ENCODE measurements around the gene DDX60.
"Not testable (repeated sequence)": the region's sequence is repeated elsewhere in the genome, so short reads cannot be mapped to it uniquely, and the experiment has no call there.

Gene DDX60

DNA sequence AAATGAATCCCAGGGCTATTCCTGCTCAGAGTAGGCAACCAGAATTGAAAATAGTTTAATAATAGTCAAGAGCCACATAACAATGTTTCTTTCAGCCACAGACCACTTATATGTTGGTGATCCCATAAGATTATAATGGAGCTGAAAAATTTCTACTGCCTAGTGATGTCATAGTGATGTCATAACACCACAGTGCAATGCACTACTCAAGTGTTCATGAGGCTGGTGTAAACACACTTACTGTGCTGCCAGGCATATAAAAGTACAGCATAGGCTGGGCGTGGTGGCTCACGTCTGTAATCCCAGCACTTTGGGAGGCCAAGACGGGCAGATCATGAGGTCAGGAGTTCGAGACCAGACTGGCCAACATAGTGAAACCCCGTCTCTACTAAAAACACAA is 15.1 kb downstream of the DDX60 start:
- DNase-seq (ENCODE audit: low read depth, low spot score): not testable (repeated sequence)

DNA sequence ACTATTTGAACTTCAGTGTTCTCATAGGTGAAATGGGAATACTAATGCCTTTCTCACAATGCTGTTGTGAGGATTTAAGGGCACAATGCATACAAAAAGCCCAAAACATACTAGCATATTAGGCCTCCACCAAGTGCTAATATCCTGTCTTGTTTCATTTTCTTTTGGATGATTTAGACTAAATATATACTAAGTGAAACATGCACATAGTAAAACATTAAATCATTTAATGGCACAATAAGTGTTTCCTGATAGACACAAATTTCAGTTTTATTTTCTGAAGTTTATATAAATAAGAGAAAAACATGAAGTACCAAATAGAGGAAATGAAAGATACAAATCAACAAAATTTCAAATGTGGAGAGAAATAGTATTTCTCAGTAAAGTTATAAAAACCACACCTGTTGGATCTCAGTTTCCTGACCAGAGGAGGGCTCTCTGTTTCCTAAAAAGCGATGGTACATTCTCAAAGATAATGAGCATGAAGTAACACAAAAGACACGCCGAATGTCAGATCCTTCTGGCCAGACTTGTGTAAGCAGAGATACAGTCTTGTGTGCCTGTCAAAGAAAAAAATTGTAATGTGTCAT is 25.1 kb downstream of the DDX60 start:
- no peak for DNase-seq (ENCODE audit: low read depth, low spot score)

DNA sequence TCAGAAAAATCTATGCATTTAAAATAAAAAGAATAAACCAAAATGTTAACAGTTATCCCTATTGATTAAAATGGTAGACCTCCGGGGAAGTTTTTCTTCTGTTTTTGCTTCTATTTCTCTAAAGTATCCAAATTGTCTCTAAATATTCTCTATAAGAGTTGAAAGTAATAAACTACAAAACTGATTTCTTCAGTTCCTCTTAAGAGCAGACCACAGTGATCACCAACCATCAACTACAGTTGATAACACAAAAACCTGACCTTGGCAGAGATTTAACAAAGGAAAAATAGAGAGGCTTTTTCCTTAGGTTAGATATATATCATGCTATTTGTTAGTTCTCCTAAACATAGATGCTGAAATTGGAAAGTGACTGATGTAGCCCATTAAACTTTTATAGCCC is 27.3 kb downstream of the DDX60 start:
- DNase-seq (ENCODE audit: low read depth, low spot score): no peak

DNA sequence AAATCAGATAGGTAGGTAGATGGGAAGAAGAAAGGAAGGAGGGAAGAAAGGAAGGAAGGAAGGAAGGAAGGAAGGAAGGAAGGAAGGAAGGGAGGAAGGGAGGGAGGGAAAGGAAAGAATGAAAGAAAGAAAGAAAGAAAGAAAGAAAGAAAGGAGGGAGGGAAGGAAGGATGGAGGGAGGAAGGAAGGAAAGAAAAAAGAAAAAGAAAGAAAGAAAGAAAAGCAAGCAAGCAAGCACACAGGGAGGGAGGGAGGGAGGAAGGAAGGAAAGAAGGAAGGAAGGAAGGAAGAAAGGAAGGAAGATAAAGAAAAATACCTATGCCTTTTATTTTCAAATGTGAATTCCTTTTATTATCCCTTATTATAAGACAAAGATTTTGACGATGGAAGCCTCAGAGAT is 32.7 kb downstream of the DDX60 start:
- not testable (repeated sequence) for DNase-seq (ENCODE audit: low read depth, low spot score)

DNA sequence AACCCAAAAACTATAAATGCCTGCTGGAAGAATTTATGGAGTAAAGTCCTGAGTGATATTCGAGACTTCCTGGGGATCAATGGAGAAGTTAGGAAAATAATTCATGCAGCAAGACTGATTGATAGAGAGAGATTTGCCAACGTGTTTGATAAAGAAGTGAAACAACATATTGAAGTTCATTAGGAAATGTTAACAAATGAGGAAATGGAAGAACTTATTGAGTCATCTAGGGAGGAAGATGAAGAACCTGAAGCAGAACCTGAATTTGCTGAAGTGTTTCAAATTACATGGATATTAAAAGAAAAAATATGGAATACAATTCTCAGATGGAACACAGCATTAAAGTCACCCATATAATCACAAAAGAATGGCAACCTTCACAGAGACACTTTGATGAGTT is 39.0 kb downstream of the DDX60 start:
- DNase-seq (ENCODE audit: low read depth, low spot score): no peak

DNA sequence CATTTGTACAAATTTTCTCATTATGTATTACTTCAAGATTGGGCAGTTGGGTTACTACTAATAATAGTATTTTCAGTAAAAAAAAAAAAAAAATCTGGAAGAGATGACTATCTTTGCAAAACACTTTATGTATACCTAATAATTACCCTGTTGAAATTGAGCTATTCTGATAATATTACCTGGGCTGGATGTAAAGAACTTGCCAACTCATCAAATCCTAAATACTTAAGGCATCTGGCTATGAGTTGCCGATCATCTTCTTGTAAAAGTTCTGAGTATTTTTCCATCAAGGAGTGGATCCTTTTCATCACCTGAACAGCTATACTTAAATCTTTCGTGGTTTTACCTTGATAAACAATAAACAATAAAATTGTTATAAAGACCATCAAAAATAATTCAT is 42.7 kb downstream of the DDX60 start:
- DNase-seq (ENCODE audit: low read depth, low spot score): no peak

DNA sequence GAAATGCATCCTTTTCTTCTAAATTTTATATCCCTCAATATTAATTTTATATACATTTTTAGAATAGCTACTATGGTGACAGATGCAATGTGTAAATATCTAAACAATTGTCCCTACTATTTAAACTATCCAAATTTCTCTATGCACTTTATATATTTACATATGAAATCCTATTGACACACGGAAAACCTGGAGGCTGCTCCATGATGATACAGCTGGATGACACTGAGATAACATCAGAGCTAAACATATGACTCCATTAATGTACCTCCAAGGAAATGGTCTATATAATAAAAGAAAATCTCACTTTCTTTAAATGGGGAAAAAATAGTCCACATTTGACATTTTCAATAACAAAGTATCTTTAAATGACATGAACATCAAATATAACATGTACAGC is 43.7 kb downstream of the DDX60 start:
- DNase-seq (ENCODE audit: low read depth, low spot score): no peak

DNA sequence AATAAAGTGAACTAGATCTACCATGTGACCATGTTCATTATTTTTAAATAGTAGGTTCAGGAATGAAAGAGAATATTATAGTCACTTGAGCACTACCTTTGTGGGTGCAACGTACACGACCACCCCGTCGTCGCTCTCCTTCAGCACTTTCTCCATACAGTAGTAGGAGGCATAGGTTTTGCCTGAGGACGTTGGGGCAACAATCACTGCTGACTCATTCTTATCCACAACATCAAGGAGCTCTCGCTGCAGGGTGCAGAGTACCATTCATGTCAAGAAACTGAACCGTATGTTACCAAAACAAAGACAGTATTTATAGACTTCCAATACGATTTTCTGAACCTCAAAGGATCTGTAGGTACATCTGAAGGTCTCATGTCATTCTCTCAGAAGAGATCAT is 44.7 kb downstream of the DDX60 start:
- no peak for DNase-seq (ENCODE audit: low read depth, low spot score)

DNA sequence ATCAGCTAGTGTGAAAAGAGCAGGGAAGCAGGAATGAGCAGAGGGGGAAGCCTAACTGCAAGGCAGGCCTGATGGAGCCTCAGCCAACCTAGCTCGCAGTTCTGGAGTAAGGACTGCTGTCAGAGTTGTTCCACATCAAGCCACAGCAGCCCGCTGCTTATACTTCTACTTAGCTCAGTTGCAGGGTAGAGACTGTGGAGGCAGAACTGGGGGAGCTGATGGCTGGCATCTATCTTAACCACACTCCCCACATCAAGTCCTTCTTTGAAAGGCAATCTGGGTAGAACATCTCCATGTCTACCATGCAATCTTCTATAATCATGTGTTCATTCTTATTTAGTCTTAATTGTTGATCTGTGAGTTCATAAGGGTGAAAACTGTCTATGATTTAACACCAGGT is 46.1 kb downstream of the DDX60 start:
- DNase-seq (ENCODE audit: low read depth, low spot score): no peak

DNA sequence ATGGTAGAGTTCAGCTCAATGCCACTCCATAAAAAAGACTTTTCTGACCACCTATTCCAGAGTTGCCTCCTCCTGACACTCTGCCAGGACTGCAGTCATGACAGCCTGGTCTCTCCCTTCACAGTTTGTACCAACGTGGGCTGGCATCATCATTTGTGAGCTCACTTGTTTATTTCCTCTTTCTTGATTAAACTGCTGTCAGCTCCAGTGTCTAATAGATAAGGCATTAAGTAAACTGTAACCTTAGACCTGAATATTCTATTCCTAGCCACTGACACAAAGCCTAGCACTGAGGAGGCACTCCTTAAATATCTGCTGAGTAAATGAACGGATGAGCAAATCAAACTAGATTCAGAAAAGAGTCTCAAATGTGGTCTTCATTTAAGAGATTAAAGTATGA is 48.7 kb downstream of the DDX60 start:
- DNase-seq (ENCODE audit: low read depth, low spot score): no peak

DNA sequence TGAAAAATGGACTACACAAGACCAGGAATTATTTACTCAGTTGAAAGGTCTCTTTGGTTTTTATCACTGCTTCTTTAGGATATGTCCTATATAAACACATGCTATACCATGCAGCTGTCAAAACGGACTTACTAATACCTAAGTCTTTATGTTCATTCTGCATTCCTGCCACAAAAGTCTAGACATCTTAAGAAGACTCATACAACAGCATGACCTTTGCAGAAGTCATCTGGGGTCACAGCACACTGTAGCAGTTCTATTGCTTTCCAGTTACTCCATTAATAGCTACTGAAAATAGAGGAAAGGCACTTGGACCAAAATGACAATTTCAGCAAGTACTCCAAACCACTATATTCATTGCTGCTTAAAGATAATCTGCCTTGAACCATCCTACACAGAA is 53.2 kb downstream of the DDX60 start:
- no peak for DNase-seq (ENCODE audit: low read depth, low spot score)

DNA sequence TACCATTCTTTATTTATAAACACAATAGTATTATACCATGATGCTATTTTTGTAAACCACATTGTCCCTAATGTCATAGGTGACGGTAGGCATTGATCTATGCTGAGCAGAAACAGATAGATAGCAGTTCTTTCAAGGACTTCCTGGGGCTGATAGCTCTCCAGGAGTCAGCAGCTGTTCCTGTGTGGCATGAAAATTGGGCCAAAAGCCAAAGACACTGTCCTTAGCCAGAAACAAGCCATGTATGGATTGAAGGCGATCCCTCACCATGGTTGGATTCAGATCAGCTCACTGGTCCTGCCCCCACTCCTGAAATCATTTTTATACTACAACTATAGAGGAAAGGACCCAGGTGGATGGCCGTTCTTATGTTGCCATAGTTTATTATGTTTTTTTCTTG is 53.6 kb downstream of the DDX60 start:
- no peak for DNase-seq (ENCODE audit: low read depth, low spot score)

DNA sequence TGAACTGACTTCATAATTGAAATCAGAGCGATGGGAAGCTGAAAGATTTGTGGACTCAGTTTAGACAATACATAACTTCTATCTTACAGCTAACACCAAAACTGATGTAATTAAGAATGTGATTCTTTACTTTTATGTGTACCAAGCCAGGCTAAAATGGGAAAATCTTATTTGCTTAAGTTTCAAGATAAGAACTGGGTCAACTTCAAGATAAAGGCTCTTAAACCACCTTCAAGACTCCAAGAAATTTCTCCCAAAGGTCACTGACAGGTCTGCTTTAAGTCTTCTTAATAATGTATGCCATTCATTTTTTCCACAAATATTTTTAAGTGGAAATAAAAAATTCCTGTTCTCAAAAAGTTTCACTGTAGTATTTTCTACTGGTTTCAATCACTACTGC is 55.5 kb downstream of the DDX60 start:
- no peak for DNase-seq (ENCODE audit: low read depth, low spot score)

DNA sequence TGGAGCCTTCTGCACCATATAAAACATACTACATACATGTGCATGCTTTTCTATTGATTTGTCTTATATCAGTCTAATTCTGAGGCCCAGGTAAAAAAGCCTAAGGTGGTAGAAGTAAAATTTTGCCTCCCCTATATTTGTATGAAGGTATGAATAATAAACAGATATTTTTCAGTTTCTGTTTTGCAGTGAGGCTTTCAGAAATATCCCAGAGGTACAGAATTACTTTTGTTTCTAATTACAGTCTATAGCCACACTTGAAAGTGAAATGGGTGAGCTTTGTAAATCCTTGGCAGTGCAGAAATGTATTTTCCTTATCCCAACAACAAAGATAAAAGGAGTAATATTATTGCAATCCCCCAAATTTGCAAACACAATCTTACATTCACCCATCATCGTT is 59.5 kb downstream of the DDX60 start:
- DNase-seq (ENCODE audit: low read depth, low spot score): no peak

DNA sequence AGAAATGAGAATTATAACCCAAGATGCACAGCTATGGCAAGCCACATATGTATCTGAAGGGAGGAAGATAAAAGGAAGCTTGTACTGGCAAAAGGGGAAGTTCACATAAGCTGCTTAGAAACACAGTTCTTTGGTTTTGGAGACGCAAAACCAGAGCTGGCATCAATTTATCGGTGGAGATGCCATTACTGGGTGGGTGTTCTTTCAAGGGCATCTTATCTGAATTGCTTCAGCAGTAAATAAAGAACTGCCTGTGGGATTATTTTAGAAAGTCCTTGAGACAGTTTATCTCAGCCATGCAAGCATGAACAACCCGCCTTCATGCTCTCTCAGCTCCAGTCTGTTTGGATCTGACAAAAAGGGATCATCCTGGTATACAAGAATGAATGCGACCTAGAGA is 60.8 kb downstream of the DDX60 start:
- DNase-seq (ENCODE audit: low read depth, low spot score): no peak

DNA sequence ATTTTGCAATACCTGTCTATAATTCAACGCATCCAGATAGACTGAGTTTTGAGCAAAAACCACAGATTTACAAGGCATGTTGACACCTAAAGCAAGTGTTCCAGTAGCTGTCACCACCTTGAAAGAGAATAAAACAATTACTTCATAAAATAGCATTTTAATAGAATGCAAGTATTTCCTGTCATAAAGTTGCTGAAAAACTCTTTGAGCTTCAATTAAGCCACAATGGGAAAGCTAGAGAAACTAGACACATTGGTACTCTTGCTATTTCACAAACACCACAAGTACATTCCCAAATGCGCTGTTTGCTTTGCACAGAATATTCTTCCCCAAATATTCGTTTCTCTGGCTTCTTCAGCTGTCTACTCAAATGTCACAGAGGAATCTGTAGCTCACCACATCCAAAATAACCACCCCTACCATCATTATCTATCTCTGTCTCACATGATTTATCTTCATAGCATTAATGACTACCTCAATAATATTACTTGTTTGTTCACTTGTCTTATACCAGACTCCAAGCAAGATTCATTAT is 70.3 kb downstream of the DDX60 start:
- no peak for DNase-seq (ENCODE audit: low read depth, low spot score)

DNA sequence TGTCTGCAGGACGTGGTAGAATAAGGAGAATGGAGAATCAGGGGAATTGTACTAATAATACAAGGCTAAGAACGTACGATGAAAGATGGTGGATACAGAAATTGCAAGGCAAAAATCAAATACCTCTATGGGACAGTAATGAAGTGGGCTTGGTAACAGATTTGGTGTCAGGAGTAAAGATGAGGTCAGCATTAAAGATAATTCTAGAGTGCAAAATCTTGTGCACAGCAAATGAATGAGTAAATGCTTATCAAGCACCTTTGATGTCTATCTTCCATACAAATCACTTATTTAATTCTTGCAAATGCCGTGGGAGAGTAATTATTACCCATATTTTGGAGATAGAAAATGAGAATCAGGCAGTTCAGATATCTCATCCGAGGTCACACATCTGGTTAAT is 70.9 kb downstream of the DDX60 start:
- DNase-seq (ENCODE audit: low read depth, low spot score): no peak

DNA sequence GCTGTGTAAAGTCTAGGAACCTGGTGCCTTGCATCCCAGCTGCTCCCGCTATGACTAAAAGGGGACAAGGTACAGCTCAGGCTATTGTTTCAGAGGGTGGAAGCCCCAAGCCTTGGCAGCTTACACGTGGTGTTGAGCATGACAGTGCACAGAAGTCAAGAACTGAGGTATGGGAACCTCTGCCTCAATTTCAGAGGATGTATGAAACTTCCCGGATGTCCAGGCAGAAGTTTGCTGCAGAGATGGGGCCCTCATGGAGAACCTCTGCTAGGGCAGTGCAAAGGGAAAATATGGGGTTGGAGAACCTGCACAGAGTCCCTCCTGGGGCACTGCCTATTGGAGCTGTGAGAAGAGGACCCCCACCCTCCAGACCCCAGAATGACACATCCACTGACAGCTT is 76.6 kb downstream of the DDX60 start:
- no peak for DNase-seq (ENCODE audit: low read depth, low spot score)

DNA sequence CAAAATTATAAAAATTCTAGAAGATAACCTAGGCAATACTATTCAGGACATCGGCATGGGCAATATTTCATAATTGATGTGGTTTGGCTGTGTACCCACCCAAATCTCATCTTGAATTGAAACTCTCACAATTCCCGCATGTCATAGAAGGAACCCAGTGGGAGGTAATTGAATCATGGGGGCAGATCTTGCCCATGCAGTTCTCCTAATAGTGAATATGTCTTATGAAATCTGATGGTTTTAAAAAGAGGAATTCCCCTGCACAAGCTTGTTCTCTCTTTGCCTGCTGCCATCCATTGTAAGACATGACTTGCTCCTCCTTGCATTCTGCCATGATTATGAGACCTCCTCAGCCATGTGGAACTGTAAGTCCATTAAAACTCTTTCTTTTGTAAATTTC is 77.7 kb downstream of the DDX60 start:
- no peak for DNase-seq (ENCODE audit: low read depth, low spot score)

DNA sequence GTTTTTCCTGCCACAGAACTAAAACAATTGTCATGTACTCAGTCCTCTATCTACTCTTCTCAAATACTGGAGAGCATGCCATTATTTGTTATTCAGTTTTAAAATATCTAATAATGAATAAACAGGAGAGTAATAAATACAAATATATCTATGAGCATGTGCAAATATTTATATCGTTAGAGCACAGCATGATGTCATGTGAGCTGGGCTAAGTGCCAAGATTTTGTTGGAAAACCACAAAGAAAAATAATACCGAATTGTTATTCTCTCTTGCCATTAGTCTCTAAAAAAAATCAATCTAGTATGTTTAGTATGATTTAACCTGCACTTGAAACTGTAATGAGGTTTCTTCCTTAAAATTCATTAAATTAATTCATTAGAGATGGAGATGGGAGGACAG is 97.3 kb downstream of the DDX60 start:
- DNase-seq (ENCODE audit: low read depth, low spot score): no peak

DNA sequence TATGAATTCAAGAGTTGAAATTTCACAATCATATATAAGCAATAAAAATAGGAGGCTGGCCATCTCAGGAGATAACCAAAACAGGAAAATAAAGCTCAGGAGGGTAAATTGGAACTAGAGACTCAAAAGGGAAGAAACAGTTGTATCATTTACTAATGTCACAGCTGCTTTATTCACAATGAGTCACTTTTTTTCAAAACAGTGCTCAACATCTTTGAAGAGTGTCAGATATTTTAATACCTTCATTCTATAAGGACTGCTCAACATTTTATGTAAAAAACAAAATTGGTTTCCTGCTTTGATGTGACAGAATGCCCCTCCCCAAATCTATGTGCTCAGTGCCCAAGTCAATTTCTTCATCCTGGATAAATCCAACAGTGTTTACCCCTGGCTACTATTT is 97.7 kb downstream of the DDX60 start:
- no peak for DNase-seq (ENCODE audit: low read depth, low spot score)

DNA sequence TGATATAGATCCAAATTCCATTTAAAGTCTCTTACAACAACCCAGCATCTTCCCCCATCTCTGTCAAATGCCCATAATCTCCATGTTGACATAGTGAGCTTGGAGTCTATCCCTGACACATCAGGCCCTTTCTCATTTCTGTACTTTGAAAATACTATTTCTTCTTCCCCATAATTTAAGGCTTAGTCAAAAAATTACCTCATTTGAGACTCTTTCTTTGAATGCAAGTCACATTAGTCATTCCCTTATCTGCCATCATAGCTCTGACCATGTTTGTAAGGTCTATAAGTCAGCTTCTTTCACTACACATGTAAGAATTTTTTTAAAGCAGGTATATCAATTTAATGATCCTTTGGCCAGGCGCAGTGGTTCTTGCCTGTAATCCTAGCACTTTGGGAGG is 99.9 kb downstream of the DDX60 start:
- DNase-seq (ENCODE audit: low read depth, low spot score): no peak

DNA sequence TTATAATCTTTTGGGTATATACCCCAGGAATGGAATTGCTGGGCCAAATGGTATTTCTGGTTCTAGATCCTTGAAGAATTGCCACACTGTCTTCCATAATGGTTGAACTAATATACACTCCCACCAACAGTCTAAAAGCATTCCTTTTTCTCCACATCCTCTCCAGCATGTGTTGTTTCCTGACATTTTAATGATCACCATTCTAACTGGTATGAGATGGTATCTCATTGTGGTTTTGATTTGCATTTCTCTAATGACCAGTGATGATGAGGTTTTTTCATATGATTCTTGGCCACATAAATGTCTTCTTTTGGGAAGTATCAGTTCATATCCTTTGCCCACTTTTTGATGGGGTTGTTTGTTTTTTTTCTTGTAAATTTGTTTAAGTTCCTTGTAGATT is 105.0 kb downstream of the DDX60 start:
- not testable (repeated sequence) for DNase-seq (ENCODE audit: low read depth, low spot score)

DNA sequence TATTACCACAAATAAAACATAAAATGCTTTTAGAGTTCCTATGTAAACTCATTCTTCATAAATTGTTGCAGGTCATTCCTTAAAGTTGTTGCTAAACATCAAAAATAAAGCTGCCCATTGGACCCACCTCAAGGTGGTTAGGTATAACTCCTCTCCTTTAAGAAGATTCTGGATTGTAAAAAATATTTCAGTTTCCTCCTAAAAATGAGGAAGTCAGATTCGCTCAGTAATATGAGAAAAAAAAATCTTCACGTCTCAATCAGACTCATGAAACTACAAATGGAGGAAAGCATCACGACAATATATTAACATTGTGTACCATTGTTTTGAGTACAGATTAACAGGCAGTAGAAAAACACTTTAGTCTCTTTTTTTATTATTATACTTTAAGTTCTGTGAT is 105.9 kb downstream of the DDX60 start:
- no peak for DNase-seq (ENCODE audit: low read depth, low spot score)

Data from activated CD4-positive, CD25-positive, alpha-beta regulatory T cell treated with anti-CD3 and anti-CD28 coated beads, Interleukin-2, amount 50 U/mL, for 16 hours (primary cell).